Hepatocyte (in vitro differentiated cells): ENCODE results near the gene FOXN3. TPM values are rescaled to one million over a fixed set of nuclear protein-coding genes. Genes with fewer than 3 reads are reported as not detected.

Experiments used
- DNase-seq: peaks from one replicate; pipeline ENCODE4 v3.0.0-alpha.2; 2016; ENCODE audit warnings: low spot score
- H2AFZ ChIP-seq: fragments of 200-600 bp; sonication (generic); 2 replicates; pipeline ENCODE4 v1.6.0; 2016; ENCODE audit warnings: antibody characterized with exemption, mild to moderate bottlenecking
- H3K27ac ChIP-seq: fragments of 200-600 bp; sonication (generic); 2 replicates; pipeline ENCODE4 v1.5.1; 2016; ENCODE audit warnings: mild to moderate bottlenecking
- H3K27me3 ChIP-seq: fragments of 200-600 bp; sonication (generic); 2 replicates; pipeline ENCODE4 v1.6.1; 2016
- H3K36me3 ChIP-seq: fragments of 200-600 bp; sonication (generic); replicated peaks from 2 replicates; pipeline ENCODE4 v1.5.1; 2016; ENCODE audit warnings: low read depth; ENCODE audit not compliant: insufficient read depth
- H3K4me1 ChIP-seq: fragments of 200-600 bp; sonication (generic); 2 replicates; pipeline ENCODE4 v1.5.1; 2016; ENCODE audit warnings: mild to moderate bottlenecking, moderate library complexity; ENCODE audit not compliant: insufficient read depth
- H3K4me2 ChIP-seq: fragments of 200-600 bp; sonication (generic); 2 replicates; pipeline ENCODE4 v1.6.0; 2016
- H3K4me3 ChIP-seq: fragments of 200-600 bp; sonication (generic); 2 replicates; pipeline ENCODE4 v1.5.1; 2016; ENCODE audit warnings: mild to moderate bottlenecking
- H3K79me2 ChIP-seq: fragments of 200-600 bp; sonication (generic); 2 replicates; pipeline ENCODE4 v1.6.0; 2017; ENCODE audit warnings: mild to moderate bottlenecking
- H3K9me2 ChIP-seq: fragments of 200-600 bp; sonication (generic); replicated peaks from 2 replicates; pipeline ENCODE4 v1.6.0; 2017; ENCODE audit warnings: mild to moderate bottlenecking; ENCODE audit not compliant: insufficient read depth
- H3K9me3 ChIP-seq: fragments of 200-600 bp; sonication (generic); 2 replicates; pipeline ENCODE4 v1.5.1; 2016; ENCODE audit warnings: low read depth, mild to moderate bottlenecking
- H4K20me1 ChIP-seq: fragments of 200-600 bp; sonication (generic); 2 replicates; pipeline ENCODE4 v1.6.0; 2016; ENCODE audit warnings: mild to moderate bottlenecking; ENCODE audit not compliant: insufficient read depth, poor library complexity, severe bottlenecking
- CTCF ChIP-seq: fragments of 200-600 bp; sonication (generic); IDR thresholded peaks from 2 replicates; pipeline ENCODE4 v1.5.1; 2016; ENCODE audit warnings: antibody characterized with exemption, mild to moderate bottlenecking; ENCODE audit not compliant: poor library complexity
- EZH2 ChIP-seq: fragments of 200-600 bp; sonication (generic); IDR thresholded peaks from 2 replicates; pipeline ENCODE4 v1.6.1; 2016; ENCODE audit warnings: antibody characterized with exemption, mild to moderate bottlenecking, borderline replicate concordance
- EZH2phosphoT487 ChIP-seq: fragments of 200-600 bp; sonication (generic); IDR thresholded peaks from one replicate; pipeline ENCODE4 v1.6.1; 2018; ENCODE audit warnings: antibody characterized with exemption, mild to moderate bottlenecking, low read depth, moderate library complexity; ENCODE audit not compliant: unreplicated experiment, severe bottlenecking
- WGBS: methylation state at CpG from one replicate; pipeline ENCODE4 v1.1.6; 2016; ENCODE audit warnings: low lambda C conversion rate; ENCODE audit errors: missing lambda C conversion rate; 5-methylcytosine and 5-hydroxymethylcytosine counted together
- polyA plus RNA-seq: library from polyadenylated mRNA; unstranded; fragments of >200 nt; fragmentation: Nextera tagmentation; extraction: Ambion mirVana; gene quantifications from 2 replicates; pipeline ENCODE4 v1.2.1, GENCODE V29; 2016
- total RNA-seq: library from RNA; depleted of rRNA; stranded (reverse); fragments of >200 nt; gene quantifications from 2 replicates; pipeline ENCODE4 v1.2.3, GENCODE V29; 2014

The FOXN3 gene
- total and polyA plus RNA-seq, 2 experiments from 2014 or later = 42.2 to 47.6 TPM

DNA sequence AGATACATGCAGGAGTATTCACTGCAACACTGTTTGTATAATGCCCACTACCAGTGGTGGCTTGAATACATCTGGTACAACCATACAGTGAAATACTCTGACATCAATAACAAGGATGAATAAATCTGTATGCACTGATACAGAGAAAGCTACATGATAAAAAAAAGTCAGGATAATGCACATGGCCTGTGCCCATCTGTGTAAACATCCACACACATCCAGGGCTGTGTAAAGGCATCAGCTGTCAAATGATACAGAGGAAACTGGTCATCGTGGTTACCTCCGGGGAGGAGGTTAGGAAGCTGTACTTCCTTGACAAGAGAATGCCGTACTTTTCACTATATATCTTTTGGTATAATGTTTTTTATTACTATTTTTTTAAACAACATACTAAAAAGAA, 176.6 kb downstream of the FOXN3 start:
- Histone ChIP-seq H3K27me3 (no peaks in the 10 kb centered on the region), H2AFZ (no peak overlapping the region), H3K4me1 (no peaks in the 10 kb centered on the region), H3K27ac (no peak overlapping the region), H3K4me2 (no peak overlapping the region), H3K9me3 (no peaks in the 10 kb centered on the region), H3K4me3 (no peak overlapping the region), H3K79me2 (peaks cover 52% of the 10 kb centered on the region), H4K20me1 (no peaks in the 10 kb centered on the region), H3K36me3 (no peaks in the 10 kb centered on the region), H3K9me2 (no peaks in the 10 kb centered on the region)
- TF ChIP-seq EZH2phosphoT487 = no peak
- no peak for TF ChIP-seq EZH2
- no peak for TF ChIP-seq CTCF
- WGBS = 85% methylated on average over 3 of the region's 3 CpGs
- no peak for DNase-seq

GRCh38 chr14:89239023-89239422, 178.0 kb downstream of the FOXN3 start:
- 80% methylated on average over 6 of the region's 6 CpGs for WGBS
- Histone ChIP-seq H3K79me2 (peaks cover 50% of the 10 kb centered on the region), H3K4me1 (no peaks in the 10 kb centered on the region), H3K9me3 (no peaks in the 10 kb centered on the region), H3K27me3 (no peaks in the 10 kb centered on the region), H3K4me2 (no peak overlapping the region), H3K36me3 (no peaks in the 10 kb centered on the region), H3K9me2 (no peaks in the 10 kb centered on the region), H3K27ac (no peak overlapping the region), H4K20me1 (no peaks in the 10 kb centered on the region), H2AFZ (no peak overlapping the region), H3K4me3 (no peak overlapping the region)
- DNase-seq = no peak
- TF ChIP-seq CTCF (no peak), EZH2 (no peak), EZH2phosphoT487 (no peak)

GRCh38 chr14:89237921-89238529, 179.0 kb downstream of the FOXN3 start:
- H3K9me3 ChIP-seq = no peaks in the 10 kb centered on the region
- H3K79me2 ChIP-seq = peaks cover 46% of the 10 kb centered on the region
- H3K4me2 ChIP-seq = no peak overlapping the region
- no peak overlapping the region for H3K27ac ChIP-seq
- H3K4me3 ChIP-seq = no peak overlapping the region
- H2AFZ ChIP-seq = no peak overlapping the region
- H3K4me1 ChIP-seq = no peaks in the 10 kb centered on the region
- no peaks in the 10 kb centered on the region for H3K9me2 ChIP-seq
- no peak for DNase-seq
- no peaks in the 10 kb centered on the region for H3K36me3 ChIP-seq
- no peaks in the 10 kb centered on the region for H3K27me3 ChIP-seq
- no peaks in the 10 kb centered on the region for H4K20me1 ChIP-seq
- TF ChIP-seq EZH2 = no peak
- TF ChIP-seq CTCF = peak; percentile 22
- no peak for TF ChIP-seq EZH2phosphoT487
- 71% methylated on average over 7 of the region's 7 CpGs for WGBS

DNA sequence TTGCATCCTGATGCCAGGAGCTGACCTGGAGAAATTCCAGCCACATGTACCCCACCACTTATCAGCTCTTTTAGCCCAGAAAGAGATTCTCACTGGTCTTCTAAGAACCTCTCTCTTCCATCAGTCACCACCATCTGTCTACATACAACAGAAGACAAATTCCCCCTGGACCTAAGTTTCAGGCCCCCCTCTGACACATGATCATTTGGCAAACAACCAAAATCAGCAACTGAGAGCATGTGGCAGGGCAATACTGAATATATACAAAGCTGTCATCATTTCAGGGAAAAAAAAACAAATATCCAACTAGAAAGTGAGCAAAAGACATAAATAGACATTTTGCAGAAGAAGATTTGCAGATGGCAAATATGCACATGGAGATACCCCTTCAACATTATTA, 180.2 kb downstream of the FOXN3 start:
- Histone ChIP-seq H3K4me2 (no peak overlapping the region), H3K4me3 (no peak overlapping the region), H3K4me1 (no peaks in the 10 kb centered on the region), H3K9me3 (no peaks in the 10 kb centered on the region), H3K9me2 (no peaks in the 10 kb centered on the region), H3K27ac (no peak overlapping the region), H3K36me3 (no peaks in the 10 kb centered on the region), H4K20me1 (no peaks in the 10 kb centered on the region), H3K27me3 (no peaks in the 10 kb centered on the region), H2AFZ (no peak overlapping the region), H3K79me2 (peaks cover 42% of the 10 kb centered on the region)
- TF ChIP-seq EZH2 (no peak), CTCF (no peak), EZH2phosphoT487 (no peak)
- DNase-seq = no peak
